NB4 (cell line): Measurements from ENCODE around the gene UBE2G1.

ENCODE experiments used
- POLR2A ChIP-seq: IDR thresholded peaks from 2 replicates; pipeline ENCODE4 v1.6.1; 2011; ENCODE audit warnings: mild to moderate bottlenecking; ENCODE audit not compliant: insufficient read length; ENCODE audit errors: extremely low read depth
- TF ChIP-seq, protein P1 (sequence below): IDR thresholded peaks from one replicate; pipeline ENCODE4 v1.5.1; 2012; ENCODE audit warnings: low read depth, low read length

DNA sequence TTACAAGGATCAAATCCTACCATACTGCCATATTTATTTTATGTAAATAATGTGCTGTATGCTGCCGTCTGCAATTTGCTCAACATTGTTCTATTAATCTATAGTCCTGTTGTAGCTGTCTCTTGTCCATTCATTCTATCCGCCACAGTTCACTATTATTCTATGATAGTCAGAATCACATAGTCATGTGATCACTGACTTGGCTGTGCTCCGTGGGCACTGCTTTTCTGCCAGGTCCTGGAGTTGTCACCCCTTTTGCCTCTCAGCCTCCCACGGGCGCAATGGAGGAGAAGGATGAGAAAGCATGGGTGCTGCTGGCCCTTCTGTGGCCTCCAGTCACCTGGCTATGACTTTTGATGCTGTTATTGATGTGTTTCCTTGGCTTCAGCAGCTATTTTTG is 65.4 kb downstream of the UBE2G1 start:
- TF ChIP-seq, protein P1, sequence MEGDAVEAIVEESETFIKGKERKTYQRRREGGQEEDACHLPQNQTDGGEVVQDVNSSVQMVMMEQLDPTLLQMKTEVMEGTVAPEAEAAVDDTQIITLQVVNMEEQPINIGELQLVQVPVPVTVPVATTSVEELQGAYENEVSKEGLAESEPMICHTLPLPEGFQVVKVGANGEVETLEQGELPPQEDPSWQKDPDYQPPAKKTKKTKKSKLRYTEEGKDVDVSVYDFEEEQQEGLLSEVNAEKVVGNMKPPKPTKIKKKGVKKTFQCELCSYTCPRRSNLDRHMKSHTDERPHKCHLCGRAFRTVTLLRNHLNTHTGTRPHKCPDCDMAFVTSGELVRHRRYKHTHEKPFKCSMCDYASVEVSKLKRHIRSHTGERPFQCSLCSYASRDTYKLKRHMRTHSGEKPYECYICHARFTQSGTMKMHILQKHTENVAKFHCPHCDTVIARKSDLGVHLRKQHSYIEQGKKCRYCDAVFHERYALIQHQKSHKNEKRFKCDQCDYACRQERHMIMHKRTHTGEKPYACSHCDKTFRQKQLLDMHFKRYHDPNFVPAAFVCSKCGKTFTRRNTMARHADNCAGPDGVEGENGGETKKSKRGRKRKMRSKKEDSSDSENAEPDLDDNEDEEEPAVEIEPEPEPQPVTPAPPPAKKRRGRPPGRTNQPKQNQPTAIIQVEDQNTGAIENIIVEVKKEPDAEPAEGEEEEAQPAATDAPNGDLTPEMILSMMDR: no peak
- TF ChIP-seq POLR2A: no peak
